Measurements from ENCODE around the gene AEN.

Gene AEN

GRCh38 chr15:88654430-88655102, 33.4 kb downstream of the AEN start:
- Mint-ChIP-seq H3K27me3 (no peaks in the 10 kb centered on the region), H3K4me3 (no peak overlapping the region), H3K4me1 (peaks cover 60 to 90% of the 10 kb centered on the region in 2 donors), H3K36me3 (peaks cover 14 to 23% of the 10 kb centered on the region in 2 donors), H3K9me3 (no peaks in the 10 kb centered on the region), H3K27ac (peak overlapping the region; percentile 72)
- ATAC-seq (replicated peaks) (no peak), DNase-seq (no peak)

- H3K27me3 Mint-ChIP-seq, result no peaks in the 10 kb centered on the region
- H3K9me3 Mint-ChIP-seq, result no peaks in the 10 kb centered on the region
- H3K36me3 Mint-ChIP-seq, result peaks cover 11 to 21% of the 10 kb centered on the region in 2 donors
- peak overlapping the region; percentile 72 for H3K27ac Mint-ChIP-seq
- no peak for DNase-seq
- no peak for ATAC-seq (replicated peaks)
- peaks cover 57 to 90% of the 10 kb centered on the region in 2 donors for H3K4me1 Mint-ChIP-seq
- H3K4me3 Mint-ChIP-seq, result no peak overlapping the region
Measured at GRCh38 chr15:88655103-88655553, 34.0 kb downstream of the AEN start.

GRCh38 chr15:88655800-88656488, 34.8 kb downstream of the AEN start:
- peak overlapping the region; percentile 69 for H3K27ac Mint-ChIP-seq
- DNase-seq, result no peak

GRCh38 chr15:88656760-88657221, 35.7 kb downstream of the AEN start:
- H3K4me1 Mint-ChIP-seq, result peaks cover 55 to 91% of the 10 kb centered on the region in 2 donors
- H3K36me3 Mint-ChIP-seq, result peaks cover 11 to 21% of the 10 kb centered on the region in 2 donors
- H3K27ac Mint-ChIP-seq, result peak overlapping the region; percentile 86
- H3K4me3 Mint-ChIP-seq, result peak overlapping the region; percentile 25 to 59
- H3K9me3 Mint-ChIP-seq, result no peaks in the 10 kb centered on the region
- no peaks in the 10 kb centered on the region for H3K27me3 Mint-ChIP-seq
- peak; percentile 92 for ATAC-seq (replicated peaks)
- DNase-seq, result peak; percentile 85

More at GRCh38 chr15:88655800-88656488, 34.8 kb downstream of the AEN start:
- ATAC-seq (replicated peaks), result peak in 1 of 2 donors; percentile 3
- Mint-ChIP-seq H3K4me3 (peak overlapping the region in 1 of 2 donors; percentile 25), H3K27me3 (no peaks in the 10 kb centered on the region), H3K4me1 (peaks cover 59 to 93% of the 10 kb centered on the region in 2 donors), H3K36me3 (peaks cover 11 to 21% of the 10 kb centered on the region in 2 donors), H3K9me3 (no peaks in the 10 kb centered on the region)

GRCh38 chr15:88657326-88658069, 36.4 kb downstream of the AEN start:
- Mint-ChIP-seq H3K9me3 (no peaks in the 10 kb centered on the region), H3K4me1 (peaks cover 54 to 90% of the 10 kb centered on the region in 2 donors), H3K27me3 (no peaks in the 10 kb centered on the region), H3K27ac (peak overlapping the region; percentile 86), H3K36me3 (peaks cover 11 to 20% of the 10 kb centered on the region in 2 donors), H3K4me3 (peak overlapping the region; percentile 23 to 59)
- ATAC-seq (replicated peaks), result peak; percentile 22 to 33
- no peak for DNase-seq

GRCh38 chr15:88658070-88658965, 37.2 kb downstream of the AEN start:
- H3K4me3 Mint-ChIP-seq, result peak overlapping the region in 1 of 2 donors; percentile 59
- peaks cover 7 to 13% of the 10 kb centered on the region in 2 donors for H3K36me3 Mint-ChIP-seq
- DNase-seq (no peak), ATAC-seq (replicated peaks) (no peak)
- H3K4me1 Mint-ChIP-seq, result peaks cover 47 to 81% of the 10 kb centered on the region in 2 donors
- H3K27me3 Mint-ChIP-seq, result no peaks in the 10 kb centered on the region
- H3K9me3 Mint-ChIP-seq, result no peaks in the 10 kb centered on the region
- peak overlapping the region; percentile 86 for H3K27ac Mint-ChIP-seq

GRCh38 chr15:88658972-88659931, 38.1 kb downstream of the AEN start:
- H3K27ac Mint-ChIP-seq, result peak overlapping the region; percentile 72
- no peak overlapping the region for H3K4me3 Mint-ChIP-seq
- DNase-seq (no peak), ATAC-seq (replicated peaks) (no peak)
- H3K9me3 Mint-ChIP-seq, result no peaks in the 10 kb centered on the region
- peaks cover 49 to 75% of the 10 kb centered on the region in 2 donors for H3K4me1 Mint-ChIP-seq
- H3K27me3 Mint-ChIP-seq, result no peaks in the 10 kb centered on the region
- peaks cover 7 to 13% of the 10 kb centered on the region in 2 donors for H3K36me3 Mint-ChIP-seq

GRCh38 chr15:88661041-88661700, 40.0 kb downstream of the AEN start:
- H3K36me3 Mint-ChIP-seq, result peaks cover 6 to 7% of the 10 kb centered on the region in 2 donors
- no peaks in the 10 kb centered on the region for H3K9me3 Mint-ChIP-seq
- DNase-seq, result no peak
- no peak for ATAC-seq (replicated peaks)
- no peak overlapping the region for H3K4me3 Mint-ChIP-seq
- H3K27ac Mint-ChIP-seq, result no peak overlapping the region
- H3K27me3 Mint-ChIP-seq, result no peaks in the 10 kb centered on the region
- H3K4me1 Mint-ChIP-seq, result peaks cover 47 to 66% of the 10 kb centered on the region in 2 donors

- Mint-ChIP-seq H3K36me3 (peaks cover 1 to 3% of the 10 kb centered on the region in 2 donors), H3K4me1 (peaks cover 41 to 58% of the 10 kb centered on the region in 2 donors), H3K27ac (no peak overlapping the region), H3K4me3 (no peak overlapping the region), H3K27me3 (no peaks in the 10 kb centered on the region), H3K9me3 (no peaks in the 10 kb centered on the region)
- no peak for ATAC-seq (replicated peaks)
- no peak for DNase-seq
Measured at GRCh38 chr15:88661761-88662556, 40.8 kb downstream of the AEN start.

- H3K4me1 Mint-ChIP-seq, result peaks cover 30 to 46% of the 10 kb centered on the region in 2 donors
- peaks cover 0 to 1% of the 10 kb centered on the region in 2 donors for H3K36me3 Mint-ChIP-seq
- DNase-seq (no peak), ATAC-seq (replicated peaks) (no peak)
- H3K27ac Mint-ChIP-seq, result no peak overlapping the region
- no peaks in the 10 kb centered on the region for H3K27me3 Mint-ChIP-seq
- H3K9me3 Mint-ChIP-seq, result no peaks in the 10 kb centered on the region
- H3K4me3 Mint-ChIP-seq, result no peak overlapping the region
Measured at GRCh38 chr15:88663141-88663621, 42.0 kb downstream of the AEN start.

GRCh38 chr15:88664151-88664778, 43.1 kb downstream of the AEN start:
- Mint-ChIP-seq H3K27me3 (peaks cover 4 to 8% of the 10 kb centered on the region in 2 donors), H3K4me1 (peaks cover 25 to 35% of the 10 kb centered on the region in 2 donors), H3K9me3 (no peaks in the 10 kb centered on the region), H3K36me3 (peaks cover 1 to 3% of the 10 kb centered on the region in 2 donors), H3K4me3 (no peak overlapping the region), H3K27ac (peak overlapping the region; percentile 39)
- DNase-seq (no peak), ATAC-seq (replicated peaks) (peak; percentile 82 to 83)
